Stimulated activated naive B cell treated with anti-CD40 and anti-IgM and Interleukin-4, amounts not matched to agents 10 μg/mL and 1 μg/mL and 100 μg/mL, for 72 hours (primary cell): ENCODE results near the gene GFM2.
"Not testable (repeated sequence)": the region's sequence is repeated elsewhere in the genome, so short reads cannot be mapped to it uniquely, and the experiment has no call there.

Source experiments
- ATAC-seq, 2 donors: fragments of 150-1000 bp; cut with Tn5 transposase; replicated peaks; 2 replicates each; pipeline ENCODE4 v1.10.0; 2021; ENCODE audit warnings: moderate library complexity in 1 of 2
- DNase-seq: peaks from one replicate; pipeline ENCODE4 v3.0.0; 2021
- H3K27ac Mint-ChIP-seq: one replicate; pipeline ENCODE4 v1.8.0; 2022; ENCODE audit warnings: mild to moderate bottlenecking, mixed read lengths
- H3K27me3 Mint-ChIP-seq, 2 donors: one replicate each; pipeline ENCODE4 v1.8.0; 2022; ENCODE audit warnings: mixed read lengths in 2 of 2
- H3K36me3 Mint-ChIP-seq, 2 donors: one replicate each; pipeline ENCODE4 v1.8.0; 2022; ENCODE audit warnings: mixed read lengths in 2 of 2, mild to moderate bottlenecking in 1 of 2
- H3K4me1 Mint-ChIP-seq, 2 donors: one replicate each; pipeline ENCODE4 v1.8.0; 2022; ENCODE audit warnings: mixed read lengths in 2 of 2, mild to moderate bottlenecking in 1 of 2
- H3K4me3 Mint-ChIP-seq, 2 donors: one replicate each; pipeline ENCODE4 v1.8.0; 2022; ENCODE audit warnings: mild to moderate bottlenecking in 2 of 2, mixed read lengths in 2 of 2, moderate library complexity in 1 of 2
- H3K9me3 Mint-ChIP-seq, 2 donors: one replicate each; pipeline ENCODE4 v1.8.0; 2022; ENCODE audit warnings: mixed read lengths in 2 of 2, mild to moderate bottlenecking in 1 of 2

The GFM2 gene

GRCh38 chr5:74765201-74765600 is 1.7 kb downstream of the GFM2 start:
- Mint-ChIP-seq H3K9me3 (no peaks in the 10 kb centered on the region), H3K27ac (peak overlapping the region; percentile 86), H3K36me3 (peaks cover 7 to 20% of the 10 kb centered on the region in 2 donors)

GRCh38 chr5:74763504-74763903 is 3.4 kb downstream of the GFM2 start:
- no peaks in the 10 kb centered on the region for H3K27me3 Mint-ChIP-seq
- ATAC-seq (no peak), DNase-seq (no peak)
- peaks cover 21 to 46% of the 10 kb centered on the region in 2 donors for H3K4me1 Mint-ChIP-seq
- no peak overlapping the region for H3K27ac Mint-ChIP-seq
- H3K9me3 Mint-ChIP-seq: no peaks in the 10 kb centered on the region
- H3K4me3 Mint-ChIP-seq: no peak overlapping the region
- H3K36me3 Mint-ChIP-seq: peaks cover 5 to 11% of the 10 kb centered on the region in 2 donors

More at GRCh38 chr5:74765201-74765600, 1.7 kb downstream of the GFM2 start:
- Mint-ChIP-seq H3K4me1 (peaks cover 21 to 45% of the 10 kb centered on the region in 2 donors), H3K27me3 (no peaks in the 10 kb centered on the region), H3K4me3 (peak overlapping the region; percentile 81 to 99)
- no peak for DNase-seq
- no peak for ATAC-seq

GRCh38 chr5:74762599-74762998 is 4.3 kb downstream of the GFM2 start:
- no peak for DNase-seq
- ATAC-seq: no peak
- H3K4me3 Mint-ChIP-seq: no peak overlapping the region
- H3K27ac Mint-ChIP-seq: no peak overlapping the region
- no peaks in the 10 kb centered on the region for H3K27me3 Mint-ChIP-seq
- H3K9me3 Mint-ChIP-seq: no peaks in the 10 kb centered on the region
- H3K4me1 Mint-ChIP-seq: peaks cover 17 to 39% of the 10 kb centered on the region in 2 donors
- H3K36me3 Mint-ChIP-seq: peaks cover 7 to 17% of the 10 kb centered on the region in 2 donors

GRCh38 chr5:74761241-74761640 is 5.7 kb downstream of the GFM2 start:
- ATAC-seq (peak in 1 of 2 donors; percentile 33), DNase-seq (no peak)
- Mint-ChIP-seq H3K27ac (peak overlapping the region; percentile 48), H3K4me3 (no peak overlapping the region), H3K36me3 (peaks cover 13 to 25% of the 10 kb centered on the region in 2 donors), H3K9me3 (peaks cover 0 to 4% of the 10 kb centered on the region in 2 donors), H3K27me3 (no peaks in the 10 kb centered on the region), H3K4me1 (peaks cover 17 to 38% of the 10 kb centered on the region in 2 donors)

GRCh38 chr5:74748742-74749141 is 18.2 kb downstream of the GFM2 start:
- ATAC-seq: not testable (repeated sequence)

GRCh38 chr5:74738406-74738805 is 28.5 kb downstream of the GFM2 start:
- Mint-ChIP-seq H3K36me3 (peaks cover 22 to 25% of the 10 kb centered on the region in 2 donors), H3K27me3 (no peaks in the 10 kb centered on the region)

More at GRCh38 chr5:74748742-74749141, 18.2 kb downstream of the GFM2 start:
- H3K36me3 Mint-ChIP-seq: peaks cover 36 to 55% of the 10 kb centered on the region in 2 donors
- H3K4me3 Mint-ChIP-seq, H3K27ac Mint-ChIP-seq, H3K4me1 Mint-ChIP-seq, H3K27me3 Mint-ChIP-seq, H3K9me3 Mint-ChIP-seq, DNase-seq: not testable (repeated sequence)

GRCh38 chr5:74736759-74737158 is 30.2 kb downstream of the GFM2 start:
- ATAC-seq: no peak
- Mint-ChIP-seq H3K27me3 (no peaks in the 10 kb centered on the region), H3K27ac (no peak overlapping the region), H3K36me3 (peaks cover 21 to 32% of the 10 kb centered on the region in 2 donors), H3K4me3 (no peak overlapping the region), H3K9me3 (no peaks in the 10 kb centered on the region), H3K4me1 (no peaks in the 10 kb centered on the region)
- no peak for DNase-seq

More at GRCh38 chr5:74738406-74738805, 28.5 kb downstream of the GFM2 start:
- no peak for DNase-seq
- ATAC-seq: no peak
- H3K4me1 Mint-ChIP-seq: no peaks in the 10 kb centered on the region
- H3K4me3 Mint-ChIP-seq: no peak overlapping the region
- no peak overlapping the region for H3K27ac Mint-ChIP-seq
- H3K9me3 Mint-ChIP-seq: no peaks in the 10 kb centered on the region

- H3K4me3 Mint-ChIP-seq: no peak overlapping the region
- H3K27ac Mint-ChIP-seq: no peak overlapping the region
- H3K27me3 Mint-ChIP-seq: no peaks in the 10 kb centered on the region
- H3K36me3 Mint-ChIP-seq: peaks cover 22 to 35% of the 10 kb centered on the region in 2 donors
- no peaks in the 10 kb centered on the region for H3K4me1 Mint-ChIP-seq
- no peak for ATAC-seq
- no peak for DNase-seq
- H3K9me3 Mint-ChIP-seq: no peaks in the 10 kb centered on the region
These were observed 41.6 kb downstream of the GFM2 start for GRCh38 chr5:74725331-74725730.

GRCh38 chr5:74722271-74722670 is 44.6 kb downstream of the GFM2 start:
- no peaks in the 10 kb centered on the region for H3K27me3 Mint-ChIP-seq
- ATAC-seq (no peak), DNase-seq (no peak)
- peaks cover 27 to 37% of the 10 kb centered on the region in 2 donors for H3K36me3 Mint-ChIP-seq
- H3K9me3 Mint-ChIP-seq: no peaks in the 10 kb centered on the region
- H3K4me1 Mint-ChIP-seq: no peaks in the 10 kb centered on the region
- H3K27ac Mint-ChIP-seq: no peak overlapping the region
- no peak overlapping the region for H3K4me3 Mint-ChIP-seq

- Mint-ChIP-seq H3K36me3 (peaks cover 17 to 29% of the 10 kb centered on the region in 2 donors), H3K27ac (no peak overlapping the region), H3K4me3 (no peak overlapping the region), H3K9me3 (no peaks in the 10 kb centered on the region), H3K27me3 (no peaks in the 10 kb centered on the region), H3K4me1 (no peaks in the 10 kb centered on the region)
- DNase-seq (no peak), ATAC-seq (no peak)
These were observed 49.3 kb downstream of the GFM2 start for GRCh38 chr5:74717596-74717995.

- Mint-ChIP-seq H3K27me3 (no peaks in the 10 kb centered on the region), H3K4me1 (no peaks in the 10 kb centered on the region), H3K27ac (no peak overlapping the region), H3K4me3 (no peak overlapping the region), H3K9me3 (no peaks in the 10 kb centered on the region), H3K36me3 (peaks cover 14 to 30% of the 10 kb centered on the region in 2 donors)
- ATAC-seq (no peak), DNase-seq (no peak)
These were observed 73.7 kb downstream of the GFM2 start for GRCh38 chr5:74693191-74693590.

- no peak for ATAC-seq
- peaks cover 5 to 13% of the 10 kb centered on the region in 2 donors for H3K36me3 Mint-ChIP-seq
- peaks cover 13 to 17% of the 10 kb centered on the region in 2 donors for H3K4me1 Mint-ChIP-seq
- no peaks in the 10 kb centered on the region for H3K27me3 Mint-ChIP-seq
- H3K4me3 Mint-ChIP-seq: peak overlapping the region in 1 of 2 donors; percentile 88
- H3K27ac Mint-ChIP-seq: no peak overlapping the region
- H3K9me3 Mint-ChIP-seq: no peaks in the 10 kb centered on the region
- no peak for DNase-seq
These were observed 79.8 kb downstream of the GFM2 start for GRCh38 chr5:74686962-74687751.

GRCh38 chr5:74685979-74686631 is 80.8 kb downstream of the GFM2 start:
- ATAC-seq: peak; percentile 78 to 80
- H3K9me3 Mint-ChIP-seq: no peaks in the 10 kb centered on the region
- peaks cover 13 to 22% of the 10 kb centered on the region in 2 donors for H3K4me1 Mint-ChIP-seq
- DNase-seq: peak; percentile 37
- H3K36me3 Mint-ChIP-seq: peaks cover 5 to 13% of the 10 kb centered on the region in 2 donors
- H3K27ac Mint-ChIP-seq: peak overlapping the region; percentile 83
- H3K27me3 Mint-ChIP-seq: no peaks in the 10 kb centered on the region
- H3K4me3 Mint-ChIP-seq: peak overlapping the region; percentile 78 to 88

- H3K4me1 Mint-ChIP-seq: peaks cover 13 to 26% of the 10 kb centered on the region in 2 donors
- H3K27ac Mint-ChIP-seq: peak within 1 kb of the TSS; percentile 83
- no peaks in the 10 kb centered on the region for H3K27me3 Mint-ChIP-seq
- peak within 1 kb of the TSS; percentile 78 to 88 for H3K4me3 Mint-ChIP-seq
- DNase-seq (peak; percentile 77), ATAC-seq (peak; percentile 82 to 83)
- H3K36me3 Mint-ChIP-seq: peaks cover 5 to 7% of the 10 kb centered on the region in 2 donors
- H3K9me3 Mint-ChIP-seq: no peaks in the 10 kb centered on the region
These were observed 81.7 kb downstream of the GFM2 start, which contains the start of gene HEXB for GRCh38 chr5:74684900-74685851. HEXB (plus strand) TSS chr5:74685233; CDS start chr5:74685261, 28 bp downstream.
